Immature natural killer cell (primary cell): ENCODE data around the gene RAB20. TPM values are rescaled to one million over a fixed set of nuclear protein-coding genes. Genes with fewer than 3 reads are reported as not detected.

Experiments used
- DNase-seq, 3 donors: peaks; one replicate each; pipeline ENCODE4 v3.0.0; 2022; ENCODE audit warnings: mixed read lengths in 1 of 3
- H3K27ac Mint-ChIP-seq, 6 donors: one replicate each; pipeline ENCODE4 v1.8.0; 2020; ENCODE audit warnings: mixed read lengths in 6 of 6, mild to moderate bottlenecking in 5 of 6, inconsistent platforms in 4 of 6, moderate library complexity in 3 of 6
- H3K27me3 Mint-ChIP-seq, 3 donors: one replicate each; pipeline ENCODE4 v1.8.0; 2020 to 2021; ENCODE audit warnings: low read depth in 3 of 3, mild to moderate bottlenecking in 3 of 3, mixed read lengths in 3 of 3, moderate library complexity in 3 of 3, inconsistent platforms in 1 of 3
- H3K36me3 Mint-ChIP-seq, 3 donors: one replicate each; pipeline ENCODE4 v1.8.0; 2020; ENCODE audit warnings: mixed read lengths in 3 of 3, inconsistent platforms in 2 of 3, mild to moderate bottlenecking in 2 of 3
- H3K4me1 Mint-ChIP-seq, 2 donors: one replicate each; pipeline ENCODE4 v1.8.0; 2020; ENCODE audit warnings: inconsistent platforms in 2 of 2, mild to moderate bottlenecking in 2 of 2, mixed read lengths in 2 of 2, moderate library complexity in 1 of 2
- H3K4me3 Mint-ChIP-seq, 5 donors: one replicate each; pipeline ENCODE4 v1.8.0; 2020; ENCODE audit warnings: mild to moderate bottlenecking in 5 of 5, mixed read lengths in 5 of 5, inconsistent platforms in 3 of 5, moderate library complexity in 3 of 5
- H3K9me3 Mint-ChIP-seq, 6 donors: one replicate each; pipeline ENCODE4 v1.8.0; 2020; ENCODE audit warnings: mild to moderate bottlenecking in 6 of 6, mixed read lengths in 6 of 6, inconsistent platforms in 4 of 6, moderate library complexity in 3 of 6
- polyA plus RNA-seq, 3 donors: library from polyadenylated mRNA; unstranded; fragments of 300-500 nt; fragmentation: Illumina TruSeq; gene quantifications; one replicate each; pipeline ENCODE4 v1.2.3, GENCODE V29; 2021

RAB20 gene
- polyA plus RNA-seq, 3 donors from 2014 or later = 0.39 to 2.7 (median 0.52) TPM

DNA sequence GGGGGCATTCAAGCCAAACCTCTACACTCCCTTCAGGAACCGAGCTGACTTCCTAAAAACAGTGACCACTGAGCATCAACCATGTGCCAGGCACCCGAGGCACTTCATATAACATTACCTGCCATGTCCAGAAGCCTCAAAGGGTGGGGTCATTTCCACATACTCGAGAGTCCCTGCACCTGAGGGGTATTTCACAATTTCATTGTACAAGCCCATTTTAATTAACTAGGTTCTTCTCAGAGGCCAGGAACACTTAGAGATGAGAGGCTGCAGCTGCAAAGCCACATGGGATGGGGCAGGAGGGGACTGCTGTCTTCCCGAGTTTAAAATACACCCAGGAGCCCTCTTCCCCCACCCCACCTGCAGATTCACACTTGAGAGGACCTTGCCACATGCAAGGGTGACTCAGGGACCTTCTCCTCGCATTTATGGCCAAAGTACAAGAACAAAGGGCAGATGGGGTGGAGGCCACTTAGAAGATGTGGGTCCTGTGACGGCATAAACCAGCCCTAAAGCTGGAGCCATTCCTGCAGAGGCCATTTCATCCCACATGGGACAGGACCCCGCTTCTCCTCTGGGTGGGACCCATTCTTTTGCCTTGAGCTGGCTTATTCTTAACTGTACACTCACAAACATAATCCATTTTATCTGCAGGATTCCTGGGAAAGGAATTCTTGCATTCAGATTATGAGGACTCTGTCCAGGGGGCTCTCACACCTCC lies 43.9 kb downstream of the RAB20 start:
- H3K9me3 Mint-ChIP-seq = no peaks in the 10 kb centered on the region
- DNase-seq = no peak
- H3K4me3 Mint-ChIP-seq = no peak overlapping the region
- no peak overlapping the region for H3K27ac Mint-ChIP-seq
- no peaks in the 10 kb centered on the region for H3K4me1 Mint-ChIP-seq
- no peaks in the 10 kb centered on the region for H3K36me3 Mint-ChIP-seq
- H3K27me3 Mint-ChIP-seq = peaks cover 0 to 3% (median 0%) of the 10 kb centered on the region in 3 donors

DNA sequence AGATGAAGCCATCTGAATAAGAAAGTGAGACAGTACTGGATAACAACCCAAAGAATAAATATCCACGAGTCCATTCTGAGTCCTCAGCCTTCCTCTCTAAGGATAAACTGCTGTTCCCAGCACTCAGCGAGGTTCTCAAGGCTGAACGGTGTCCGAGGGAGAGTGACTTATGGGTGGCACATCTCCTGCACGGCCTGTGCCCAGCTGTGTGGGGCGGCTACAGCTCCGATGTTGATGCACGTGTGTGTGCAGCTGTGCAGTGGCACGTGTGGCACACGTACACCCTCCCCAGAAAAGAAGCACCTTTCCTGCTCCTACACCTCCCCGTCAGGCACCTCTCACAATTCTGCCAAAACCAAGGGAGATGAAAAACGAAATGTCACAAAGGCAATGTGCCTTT lies 45.0 kb downstream of the RAB20 start:
- Mint-ChIP-seq H3K27me3 (peaks cover 0 to 3% (median 3%) of the 10 kb centered on the region in 3 donors), H3K4me1 (no peaks in the 10 kb centered on the region), H3K4me3 (no peak overlapping the region), H3K36me3 (no peaks in the 10 kb centered on the region), H3K9me3 (no peaks in the 10 kb centered on the region), H3K27ac (no peak overlapping the region)
- DNase-seq = no peak

DNA sequence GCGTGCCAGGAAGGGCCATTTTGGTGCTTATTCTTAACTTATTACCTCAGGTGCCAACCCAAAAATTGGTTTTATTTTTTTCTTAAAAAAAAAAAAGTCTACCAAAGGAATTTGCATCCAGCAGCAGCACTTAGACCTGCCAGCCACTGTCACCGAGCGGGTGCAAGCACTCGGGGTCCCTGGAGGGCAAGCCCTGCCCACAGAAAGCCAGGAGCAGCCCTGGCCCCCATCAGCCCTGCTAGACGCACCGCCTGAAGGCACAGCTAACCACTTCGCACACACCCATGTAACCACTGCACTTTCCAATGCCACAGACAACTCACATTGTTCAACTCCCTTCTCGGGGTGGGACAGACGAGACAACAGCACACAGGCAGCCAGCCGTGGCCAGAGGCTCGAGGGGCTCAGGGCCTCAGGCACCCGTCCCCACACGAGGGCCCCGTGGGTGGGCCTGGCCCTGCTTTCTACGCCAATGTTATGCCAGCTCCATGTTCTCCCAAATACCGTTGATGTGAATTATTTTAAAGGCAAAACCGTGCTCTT lies 49.3 kb downstream of the RAB20 start:
- no peaks in the 10 kb centered on the region for H3K9me3 Mint-ChIP-seq
- no peaks in the 10 kb centered on the region for H3K4me1 Mint-ChIP-seq
- no peaks in the 10 kb centered on the region for H3K36me3 Mint-ChIP-seq
- DNase-seq = no peak
- H3K27ac Mint-ChIP-seq = no peak overlapping the region
- H3K27me3 Mint-ChIP-seq = peaks cover 0 to 4% (median 2%) of the 10 kb centered on the region in 3 donors
- H3K4me3 Mint-ChIP-seq = no peak overlapping the region

DNA sequence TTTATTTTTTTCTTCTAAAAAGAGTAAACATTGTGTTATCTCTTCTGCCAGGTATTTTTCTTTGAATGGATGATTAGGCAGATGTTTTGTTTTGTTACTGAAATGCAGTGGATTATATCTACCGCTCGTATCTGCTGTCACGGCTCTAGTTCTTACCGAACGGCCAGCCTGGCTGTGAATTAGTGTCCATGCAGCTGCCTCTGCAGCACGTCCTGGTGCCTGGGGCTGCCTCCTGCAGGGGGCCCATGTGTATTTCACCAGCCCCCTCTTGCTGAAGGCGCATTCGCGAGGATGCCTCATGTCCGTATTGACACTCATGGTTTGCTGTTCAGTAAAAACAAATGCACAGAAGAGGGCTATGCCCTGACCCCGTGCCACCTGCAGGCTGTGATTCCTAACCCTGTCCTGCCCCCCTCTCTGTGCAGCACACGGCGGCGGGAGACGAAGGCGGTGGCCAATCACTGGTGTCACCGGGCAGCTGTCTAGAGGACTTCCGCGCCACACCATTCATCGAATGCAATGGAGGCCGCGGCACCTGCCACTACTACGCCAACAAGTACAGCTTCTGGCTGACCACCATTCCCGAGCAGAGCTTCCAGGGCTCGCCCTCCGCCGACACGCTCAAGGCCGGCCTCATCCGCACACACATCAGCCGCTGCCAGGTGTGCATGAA lies 49.9 kb downstream of the RAB20 start:
- DNase-seq = no peak
- no peaks in the 10 kb centered on the region for H3K9me3 Mint-ChIP-seq
- no peaks in the 10 kb centered on the region for H3K36me3 Mint-ChIP-seq
- peaks cover 0 to 4% (median 2%) of the 10 kb centered on the region in 3 donors for H3K27me3 Mint-ChIP-seq
- H3K27ac Mint-ChIP-seq = no peak overlapping the region
- no peaks in the 10 kb centered on the region for H3K4me1 Mint-ChIP-seq
- no peak overlapping the region for H3K4me3 Mint-ChIP-seq

DNA sequence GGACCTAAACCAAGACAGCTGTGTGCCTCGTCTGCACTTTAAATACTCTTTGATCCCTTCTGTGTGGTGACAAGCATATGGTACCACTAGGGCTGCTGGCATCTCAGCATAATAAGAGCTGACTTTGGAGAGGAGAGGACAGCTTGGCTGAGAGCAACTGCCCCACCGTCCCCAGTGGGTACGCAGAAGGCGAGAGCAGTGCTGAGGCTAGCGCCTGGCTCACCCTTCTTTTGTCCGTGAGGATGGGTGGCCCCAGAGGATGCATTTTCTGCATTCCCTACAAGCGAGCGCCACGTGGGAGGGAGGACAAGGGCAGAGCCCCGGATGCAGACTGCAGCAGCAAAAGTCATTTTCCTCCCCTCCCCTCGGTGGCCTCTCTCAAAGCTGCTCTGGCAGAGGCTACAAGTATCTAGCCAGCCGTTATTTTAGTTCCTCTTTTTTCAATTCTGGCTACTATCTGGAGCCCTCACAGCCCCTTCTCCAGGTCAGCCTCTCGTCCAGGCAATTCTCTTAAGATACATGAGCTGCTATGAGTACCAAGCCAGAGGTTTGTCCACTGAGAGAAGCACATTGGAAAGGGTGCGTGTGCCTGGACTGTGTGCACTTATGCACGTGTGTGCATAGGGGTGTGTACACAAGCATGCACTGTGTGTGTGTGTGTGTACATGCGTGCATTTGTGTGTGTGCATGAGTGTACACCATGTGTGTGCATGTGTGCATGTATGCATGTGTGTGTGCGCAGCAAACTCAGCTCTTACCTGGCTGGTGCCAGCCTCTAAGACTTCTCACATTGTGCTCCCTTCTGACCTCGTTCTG lies 51.3 kb downstream of the RAB20 start:
- Mint-ChIP-seq H3K27ac (no peak overlapping the region), H3K9me3 (no peaks in the 10 kb centered on the region), H3K4me1 (no peaks in the 10 kb centered on the region), H3K36me3 (no peaks in the 10 kb centered on the region), H3K4me3 (no peak overlapping the region), H3K27me3 (peaks cover 0 to 4% (median 2%) of the 10 kb centered on the region in 3 donors)
- no peak for DNase-seq

DNA sequence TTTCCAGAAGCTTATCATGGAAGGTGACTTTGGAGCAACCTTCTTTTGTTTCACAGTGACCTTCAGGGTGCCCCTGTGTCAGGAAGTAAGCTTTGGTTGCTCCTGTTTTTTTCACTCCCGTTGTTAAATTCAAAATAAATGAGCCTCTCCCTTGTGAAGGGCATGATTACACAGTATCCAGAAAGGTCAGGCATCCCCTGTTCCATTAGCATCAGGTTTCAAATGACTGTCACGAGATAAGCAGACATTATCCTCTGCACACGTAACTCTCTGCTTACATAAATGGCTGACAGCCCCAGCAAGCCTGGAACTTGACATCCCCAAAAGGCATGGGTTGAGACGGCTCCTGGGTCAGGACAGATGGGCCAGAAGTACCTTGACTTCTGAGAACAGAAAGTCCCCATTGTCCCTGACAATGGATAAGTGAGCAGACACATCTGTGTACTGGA lies 52.0 kb downstream of the RAB20 start:
- Mint-ChIP-seq H3K4me1 (no peaks in the 10 kb centered on the region), H3K27ac (no peak overlapping the region), H3K9me3 (no peaks in the 10 kb centered on the region), H3K4me3 (no peak overlapping the region), H3K27me3 (peaks cover 0 to 4% (median 2%) of the 10 kb centered on the region in 3 donors), H3K36me3 (no peaks in the 10 kb centered on the region)
- no peak for DNase-seq

DNA sequence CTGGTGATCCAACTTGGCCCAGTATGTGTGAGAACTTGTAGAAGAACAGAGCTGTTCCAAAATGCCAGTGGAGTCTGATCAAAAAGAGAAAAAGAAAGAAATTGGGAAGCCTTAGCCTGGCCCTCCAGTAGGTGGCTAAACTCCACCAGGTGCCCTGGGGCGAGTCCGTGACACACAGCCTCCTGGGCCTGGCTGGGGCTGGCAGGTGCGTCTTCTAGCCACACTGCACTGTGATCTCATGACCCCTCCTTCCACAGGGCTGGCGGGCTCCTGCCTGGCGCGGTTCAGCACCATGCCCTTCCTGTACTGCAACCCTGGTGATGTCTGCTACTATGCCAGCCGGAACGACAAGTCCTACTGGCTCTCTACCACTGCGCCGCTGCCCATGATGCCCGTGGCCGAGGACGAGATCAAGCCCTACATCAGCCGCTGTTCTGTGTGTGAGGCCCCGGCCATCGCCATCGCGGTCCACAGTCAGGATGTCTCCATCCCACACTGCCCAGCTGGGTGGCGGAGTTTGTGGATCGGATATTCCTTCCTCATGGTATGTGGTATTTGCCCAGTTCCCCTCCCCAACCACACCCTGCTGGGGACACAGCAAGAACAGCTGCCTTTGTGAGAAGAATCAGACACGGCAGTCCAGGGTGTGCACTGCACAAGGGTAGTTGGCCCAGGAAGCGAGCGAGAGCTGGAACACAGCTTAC lies 53.7 kb downstream of the RAB20 start:
- DNase-seq = no peak
- Mint-ChIP-seq H3K27ac (no peak overlapping the region), H3K9me3 (no peaks in the 10 kb centered on the region), H3K36me3 (no peaks in the 10 kb centered on the region), H3K27me3 (peaks cover 0 to 4% (median 2%) of the 10 kb centered on the region in 3 donors), H3K4me3 (no peak overlapping the region), H3K4me1 (no peaks in the 10 kb centered on the region)

DNA sequence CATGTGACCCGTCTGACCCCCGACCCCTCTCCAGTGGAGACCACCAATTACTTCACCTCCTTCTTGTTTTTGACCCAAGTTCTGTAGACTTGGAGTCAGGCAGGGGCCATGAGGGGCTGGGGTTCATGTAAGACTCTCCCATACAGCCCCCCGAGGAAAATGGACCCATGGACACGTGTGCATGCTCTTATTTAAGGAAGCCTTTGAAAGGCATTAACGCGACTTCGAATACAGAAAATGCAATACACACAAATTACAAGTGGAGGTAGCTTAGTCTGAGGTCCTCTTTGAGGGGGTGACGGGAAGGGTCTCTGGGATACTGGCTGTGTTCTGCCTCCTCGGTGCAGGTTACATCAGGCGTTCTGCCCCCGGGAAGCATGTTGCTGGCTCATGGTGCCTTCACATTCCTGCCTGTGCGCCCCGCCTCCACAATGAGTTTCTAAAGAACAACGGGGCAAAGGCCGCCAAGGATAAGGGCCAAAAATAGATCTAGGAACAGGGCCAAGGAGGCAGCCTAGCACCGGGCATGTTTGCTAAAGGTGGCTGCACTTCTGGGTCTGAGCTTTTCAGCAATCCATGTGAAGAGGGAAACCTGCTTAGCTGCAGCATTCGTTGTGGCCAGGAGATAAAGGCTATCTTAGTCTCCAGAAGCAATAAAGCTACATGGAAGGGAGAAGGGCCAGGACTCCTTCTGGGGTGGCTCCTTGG lies 54.5 kb downstream of the RAB20 start:
- no peak overlapping the region for H3K4me3 Mint-ChIP-seq
- H3K27me3 Mint-ChIP-seq = peaks cover 0 to 5% (median 2%) of the 10 kb centered on the region in 3 donors
- H3K27ac Mint-ChIP-seq = no peak overlapping the region

DNA sequence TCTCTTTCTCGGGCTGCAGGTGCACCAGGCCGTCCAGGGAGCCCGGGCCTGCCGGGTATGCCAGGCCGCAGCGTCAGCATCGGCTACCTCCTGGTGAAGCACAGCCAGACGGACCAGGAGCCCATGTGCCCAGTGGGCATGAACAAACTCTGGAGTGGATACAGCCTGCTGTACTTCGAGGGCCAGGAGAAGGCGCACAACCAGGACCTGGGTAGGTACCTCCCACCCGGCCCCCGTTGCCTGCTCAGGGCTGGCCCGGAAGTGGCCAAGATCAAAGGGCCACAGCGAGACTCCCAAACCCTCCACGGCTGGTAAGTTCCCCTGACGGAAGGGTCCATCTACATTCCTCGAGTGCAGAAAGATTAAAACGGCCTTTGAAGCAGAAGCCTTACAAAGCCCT lies 55.1 kb downstream of the RAB20 start:
- Mint-ChIP-seq H3K4me3 (no peak overlapping the region), H3K36me3 (no peaks in the 10 kb centered on the region), H3K27ac (no peak overlapping the region), H3K27me3 (peaks cover 0 to 5% (median 2%) of the 10 kb centered on the region in 3 donors), H3K9me3 (no peaks in the 10 kb centered on the region), H3K4me1 (no peaks in the 10 kb centered on the region)
- DNase-seq = no peak

More for the DNA sequence above, 54.5 kb downstream of the RAB20 start:
- no peak for DNase-seq
- Mint-ChIP-seq H3K36me3 (no peaks in the 10 kb centered on the region), H3K9me3 (no peaks in the 10 kb centered on the region), H3K4me1 (no peaks in the 10 kb centered on the region)

DNA sequence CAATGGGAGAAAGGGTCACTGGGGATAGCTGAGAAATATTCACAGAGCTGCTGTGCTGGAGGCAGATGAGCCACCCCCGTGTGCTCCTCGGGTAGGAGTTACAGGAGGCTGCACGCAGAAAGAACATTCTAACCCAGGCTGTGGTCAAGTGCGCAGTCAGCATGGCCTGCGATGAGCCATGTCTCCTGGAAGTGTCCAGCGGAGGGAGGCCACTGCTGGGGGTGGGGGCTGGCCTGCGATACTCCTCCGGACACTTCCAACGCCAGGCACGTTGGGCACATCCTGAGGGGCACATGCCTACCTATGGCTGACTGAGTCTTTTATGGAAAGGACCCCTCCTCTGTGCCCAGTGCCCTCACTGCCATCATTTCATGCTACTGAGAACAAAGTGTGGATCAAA lies 55.9 kb downstream of the RAB20 start:
- H3K36me3 Mint-ChIP-seq = no peaks in the 10 kb centered on the region
- peaks cover 0 to 5% (median 2%) of the 10 kb centered on the region in 3 donors for H3K27me3 Mint-ChIP-seq
- no peaks in the 10 kb centered on the region for H3K9me3 Mint-ChIP-seq
- DNase-seq = no peak
- no peak overlapping the region for H3K4me3 Mint-ChIP-seq
- H3K27ac Mint-ChIP-seq = no peak overlapping the region
- H3K4me1 Mint-ChIP-seq = no peaks in the 10 kb centered on the region

DNA sequence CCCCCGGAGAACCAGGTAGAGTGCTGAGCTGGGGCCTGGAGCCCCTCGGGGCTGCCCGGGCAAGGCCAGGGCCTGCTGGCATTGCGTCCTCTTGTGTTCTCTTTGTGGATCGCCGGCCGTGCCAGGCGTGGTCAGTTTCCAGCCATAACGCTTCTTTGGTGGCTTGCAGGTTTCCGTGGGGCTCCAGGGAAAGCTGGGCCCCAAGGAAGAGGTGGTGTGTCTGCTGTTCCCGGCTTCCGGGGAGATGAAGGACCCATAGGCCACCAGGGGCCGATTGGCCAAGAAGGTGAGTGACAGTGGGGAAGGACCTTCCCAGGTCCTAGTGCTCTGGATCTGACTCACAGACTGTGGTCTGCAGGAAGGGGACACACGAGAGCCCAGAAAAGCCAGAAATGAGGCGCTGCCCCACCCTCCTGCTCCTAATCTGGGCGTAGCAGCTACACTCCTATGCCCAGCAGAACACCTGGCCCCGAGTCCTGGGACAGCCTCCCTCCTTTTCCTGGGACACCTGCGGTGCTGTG lies 57.5 kb downstream of the RAB20 start:
- Mint-ChIP-seq H3K27ac (no peak overlapping the region), H3K9me3 (no peaks in the 10 kb centered on the region), H3K4me3 (no peak overlapping the region), H3K4me1 (no peaks in the 10 kb centered on the region), H3K27me3 (peaks cover 0 to 3% (median 2%) of the 10 kb centered on the region in 3 donors), H3K36me3 (no peaks in the 10 kb centered on the region)
- no peak for DNase-seq

DNA sequence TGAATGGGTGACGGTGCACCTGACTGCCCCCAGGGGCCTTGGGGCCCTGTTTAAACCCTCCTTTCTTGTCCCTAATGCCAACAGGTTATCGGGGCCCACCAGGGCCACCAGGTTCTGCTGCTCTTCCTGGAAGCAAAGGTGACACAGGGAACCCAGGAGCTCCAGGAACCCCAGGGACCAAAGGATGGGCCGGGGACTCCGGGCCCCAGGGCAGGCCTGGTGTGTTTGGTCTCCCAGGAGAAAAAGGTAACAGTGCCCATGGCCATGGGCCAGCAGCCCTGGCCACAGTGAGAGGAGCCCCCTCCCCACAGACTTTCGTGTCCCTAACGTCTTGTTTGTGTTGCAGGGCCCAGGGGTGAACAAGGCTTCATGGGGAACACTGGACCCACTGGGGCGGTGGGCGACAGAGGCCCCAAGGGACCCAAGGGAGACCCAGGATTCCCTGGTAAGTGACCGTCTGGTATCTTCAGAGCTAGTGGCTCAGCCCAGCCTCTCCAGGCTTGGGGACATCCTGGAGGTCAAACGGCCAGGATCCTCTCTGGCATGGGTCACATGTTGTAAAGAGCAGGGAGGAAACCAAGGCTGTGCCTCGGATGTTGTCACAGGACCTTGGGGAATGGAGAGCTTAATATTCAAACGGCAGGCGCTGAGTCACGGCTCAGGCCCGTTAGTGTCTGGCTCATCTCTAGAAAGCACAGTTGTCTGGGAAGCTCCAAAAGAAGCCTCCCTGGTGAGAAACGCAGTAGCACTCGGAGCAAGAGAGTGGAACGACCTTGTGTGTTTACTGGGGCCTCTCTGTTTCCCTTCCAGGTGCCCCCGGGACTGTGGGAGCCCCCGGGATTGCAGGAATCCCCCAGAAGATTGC lies 58.3 kb downstream of the RAB20 start:
- Mint-ChIP-seq H3K27ac (no peak overlapping the region), H3K9me3 (no peaks in the 10 kb centered on the region), H3K4me1 (no peaks in the 10 kb centered on the region), H3K27me3 (peaks cover 0 to 3% (median 2%) of the 10 kb centered on the region in 3 donors), H3K4me3 (no peak overlapping the region), H3K36me3 (no peaks in the 10 kb centered on the region)
- DNase-seq = no peak
